GM18868 (cell line): Measurements from ENCODE around the gene TAB3.

Source experiments
- ATAC-seq: cut with Tn5 transposase; IDR thresholded peaks from one replicate; pipeline ENCODE4 v1.9.1; 2021; ENCODE audit warnings: mild to moderate bottlenecking, moderate library complexity; ENCODE audit not compliant: unreplicated experiment

Gene TAB3

GRCh38 chrX:30889147-30890140, at the start of gene TAB3:
TAB3 (minus strand) TSS chrX:30889254; CDS start chrX:30859588, 29,666 bp downstream.
- ATAC-seq: peak; percentile 92

GRCh38 chrX:30938295-30938694, 49.2 kb upstream of the TAB3 start:
- no peak for ATAC-seq

GRCh38 chrX:30935985-30936384, 46.9 kb upstream of the TAB3 start:
- no peak for ATAC-seq

GRCh38 chrX:30931920-30932319, 42.9 kb upstream of the TAB3 start:
- no peak for ATAC-seq

GRCh38 chrX:30930679-30931078, 41.6 kb upstream of the TAB3 start:
- ATAC-seq: no peak

- no peak for ATAC-seq
Measured at GRCh38 chrX:30930143-30930542, 41.1 kb upstream of the TAB3 start.

GRCh38 chrX:30920271-30920670, 31.2 kb upstream of the TAB3 start:
- no peak for ATAC-seq

GRCh38 chrX:30918480-30918879, 29.4 kb upstream of the TAB3 start:
- ATAC-seq: no peak

GRCh38 chrX:30913492-30913891, 24.4 kb upstream of the TAB3 start:
- no peak for ATAC-seq

GRCh38 chrX:30910124-30910860, 21.2 kb upstream of the TAB3 start:
- no peak for ATAC-seq

GRCh38 chrX:30906726-30907125, 17.7 kb upstream of the TAB3 start:
- ATAC-seq: no peak

GRCh38 chrX:30905321-30905720, 16.3 kb upstream of the TAB3 start:
- ATAC-seq: no peak

GRCh38 chrX:30904632-30905031, 15.6 kb upstream of the TAB3 start:
- ATAC-seq: no peak

- ATAC-seq: no peak
Measured at GRCh38 chrX:30904186-30904585, 15.1 kb upstream of the TAB3 start.

GRCh38 chrX:30900227-30900626, 11.2 kb upstream of the TAB3 start:
- ATAC-seq: no peak

- ATAC-seq: no peak
Measured at GRCh38 chrX:30898886-30899285, 9.8 kb upstream of the TAB3 start.

GRCh38 chrX:30895370-30895769, 6.3 kb upstream of the TAB3 start:
- ATAC-seq: no peak

GRCh38 chrX:30893206-30893605, 4.2 kb upstream of the TAB3 start:
- no peak for ATAC-seq

GRCh38 chrX:30892591-30892990, 3.5 kb upstream of the TAB3 start:
- no peak for ATAC-seq

GRCh38 chrX:30888526-30889146, 418 bp downstream of the TAB3 start:
- peak; percentile 22 for ATAC-seq

- no peak for ATAC-seq
Measured at GRCh38 chrX:30887721-30888120, 1.3 kb downstream of the TAB3 start.
